GM18867 (cell line): ENCODE measurements around the gene SYCP3.
"Not testable (repeated sequence)": the region's sequence is repeated elsewhere in the genome, so short reads cannot be mapped to it uniquely, and the experiment has no call there.

Source experiments
- ATAC-seq: cut with Tn5 transposase; IDR thresholded peaks from one replicate; pipeline ENCODE4 v1.9.1; 2021; ENCODE audit warnings: mild to moderate bottlenecking, moderate library complexity; ENCODE audit not compliant: unreplicated experiment

SYCP3 gene

GRCh38 chr12:101761350-101761749 lies 22.1 kb upstream of the SYCP3 start:
- ATAC-seq: no peak

GRCh38 chr12:101759396-101760047 lies 20.3 kb upstream of the SYCP3 start:
- no peak for ATAC-seq

GRCh38 chr12:101750152-101750551 lies 10.9 kb upstream of the SYCP3 start:
- no peak for ATAC-seq

GRCh38 chr12:101749657-101750056 lies 10.4 kb upstream of the SYCP3 start:
- ATAC-seq: no peak

- ATAC-seq: no peak
Measured at GRCh38 chr12:101748907-101749306, 9.6 kb upstream of the SYCP3 start.

- ATAC-seq: no peak
Measured at GRCh38 chr12:101747697-101748096, 8.4 kb upstream of the SYCP3 start.

- ATAC-seq: no peak
Measured at GRCh38 chr12:101746661-101747060, 7.4 kb upstream of the SYCP3 start.

GRCh38 chr12:101746196-101746595 lies 6.9 kb upstream of the SYCP3 start:
- ATAC-seq: no peak

GRCh38 chr12:101745481-101745880 lies 6.2 kb upstream of the SYCP3 start:
- ATAC-seq: no peak

GRCh38 chr12:101743724-101744472 lies 4.6 kb upstream of the SYCP3 start:
- ATAC-seq: peak; percentile 97

GRCh38 chr12:101743242-101743641 lies 4.0 kb upstream of the SYCP3 start:
- no peak for ATAC-seq

GRCh38 chr12:101740980-101741379 lies 1.7 kb upstream of the SYCP3 start:
- ATAC-seq: no peak

- no peak for ATAC-seq
Measured at GRCh38 chr12:101740566-101740965, 1.3 kb upstream of the SYCP3 start.

- no peak for ATAC-seq
Measured at GRCh38 chr12:101737476-101737875, 1.8 kb downstream of the SYCP3 start.

GRCh38 chr12:101734482-101734881 lies 4.8 kb downstream of the SYCP3 start:
- ATAC-seq: not testable (repeated sequence)

- no peak for ATAC-seq
Measured at GRCh38 chr12:101733166-101733565, 6.1 kb downstream of the SYCP3 start.

GRCh38 chr12:101732318-101732717 lies 6.9 kb downstream of the SYCP3 start:
- ATAC-seq: no peak

- ATAC-seq: no peak
Measured at GRCh38 chr12:101729842-101730241, 9.4 kb downstream of the SYCP3 start.

- no peak for ATAC-seq
Measured at GRCh38 chr12:101727098-101727497, 12.2 kb downstream of the SYCP3 start.

- no peak for ATAC-seq
Measured at GRCh38 chr12:101722392-101722791, 16.9 kb downstream of the SYCP3 start.

GRCh38 chr12:101720118-101720517 lies 19.1 kb downstream of the SYCP3 start:
- ATAC-seq: no peak

GRCh38 chr12:101719566-101719965 lies 19.7 kb downstream of the SYCP3 start:
- ATAC-seq: no peak
